Activated naive CD4-positive, alpha-beta T cell treated with Interleukin-2 at 50 U/mL for 16 hours (primary cell): ENCODE data around the gene VTCN1.
"Not testable (repeated sequence)": the region's sequence is repeated elsewhere in the genome, so short reads cannot be mapped to it uniquely, and the experiment has no call there.

ENCODE experiments used
- DNase-seq: peaks from one replicate; pipeline ENCODE4 v3.0.0-alpha.2; 2020

Gene VTCN1

GRCh38 chr1:117210831-117211261 is at the start of gene VTCN1:
Gene VTCN1, minus strand, starts transcription at chr1:117210927. Its CDS starts 72 bp downstream, at chr1:117210855.
- DNase-seq = no peak

GRCh38 chr1:117258791-117259190 is 48.1 kb upstream of the VTCN1 start:
- DNase-seq = no peak

GRCh38 chr1:117258075-117258474 is 47.3 kb upstream of the VTCN1 start:
- not testable (repeated sequence) for DNase-seq

DNA sequence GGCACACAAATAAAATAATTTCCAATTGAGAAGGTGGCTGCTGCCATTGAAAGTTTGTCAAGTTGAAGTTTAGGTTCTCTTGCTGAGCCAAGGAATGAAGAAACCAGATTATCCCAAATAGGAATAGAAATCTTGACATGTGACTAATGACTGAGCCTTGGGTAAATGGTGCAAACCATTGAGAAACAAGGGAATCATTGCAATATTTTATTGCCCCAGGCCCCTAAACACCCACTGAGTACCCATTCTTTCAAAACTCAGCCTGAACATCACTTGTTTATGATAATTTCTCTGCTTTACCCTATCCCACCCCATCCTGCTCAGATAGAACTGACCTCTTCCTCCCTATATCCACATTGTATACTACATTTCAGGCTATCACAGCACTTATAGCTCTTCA is 46.6 kb upstream of the VTCN1 start:
- no peak for DNase-seq

DNA sequence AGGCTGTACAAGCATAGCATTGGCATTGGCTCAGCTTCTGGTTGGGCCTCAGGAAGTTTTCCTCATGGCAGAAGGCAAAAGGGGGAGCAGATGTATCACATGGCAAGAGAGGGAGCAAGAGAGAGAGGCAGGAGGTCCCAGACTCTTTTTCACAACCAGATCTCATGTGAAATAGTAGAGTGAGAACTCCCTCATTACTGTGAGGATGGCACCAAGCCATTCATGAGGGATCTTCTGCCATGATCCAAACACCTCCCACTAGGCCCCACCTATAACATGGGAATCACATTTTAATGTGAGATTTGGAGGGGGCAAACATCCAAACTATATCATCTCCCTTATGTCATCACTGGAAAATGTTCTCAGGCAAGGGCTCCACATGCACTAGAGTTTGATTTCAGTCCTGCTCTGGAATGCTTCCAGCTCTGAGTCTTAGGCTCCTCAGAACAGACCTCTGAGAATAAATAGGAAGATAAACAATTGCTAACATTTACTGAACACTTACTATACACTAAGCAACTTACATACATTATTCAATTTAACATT is 39.4 kb upstream of the VTCN1 start:
- DNase-seq = no peak

DNA sequence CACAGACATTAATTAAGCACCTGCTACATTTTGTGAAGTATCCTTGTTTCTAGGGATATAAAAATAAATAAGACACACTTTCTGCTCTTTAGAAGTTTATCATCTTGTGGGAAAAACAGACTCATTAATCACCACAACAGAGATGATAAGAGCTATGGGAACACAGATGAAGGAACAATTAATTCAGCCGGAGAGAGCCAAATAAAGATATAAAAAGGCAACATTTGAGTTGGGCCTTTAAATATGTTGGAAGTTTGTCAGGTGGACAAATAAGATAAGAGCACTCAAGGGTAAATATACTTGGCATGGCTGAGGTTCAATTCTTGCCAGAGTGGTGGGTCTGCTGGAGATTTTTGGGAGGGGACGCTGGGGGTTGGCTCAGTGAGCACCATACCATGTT is 34.2 kb upstream of the VTCN1 start:
- no peak for DNase-seq

DNA sequence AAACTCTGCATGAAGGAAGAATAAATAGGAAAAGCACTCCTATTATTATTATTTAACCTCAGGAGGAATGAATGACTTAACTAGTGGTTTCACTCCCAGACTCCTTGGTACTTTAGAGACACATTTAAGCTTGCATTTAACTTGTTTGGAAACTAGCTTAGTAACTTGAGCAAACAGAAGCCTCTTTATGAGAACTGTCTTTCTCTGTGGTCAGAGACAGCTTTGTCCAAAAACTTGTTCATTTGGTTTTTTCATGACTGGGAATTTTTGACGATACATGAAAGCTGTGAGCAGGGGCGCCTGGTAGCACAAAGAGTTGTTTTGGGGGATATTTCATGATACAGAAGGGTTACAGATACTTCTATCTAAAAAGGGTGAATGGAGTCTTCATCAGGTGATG is 33.6 kb upstream of the VTCN1 start:
- no peak for DNase-seq

GRCh38 chr1:117241512-117241911 is 30.8 kb upstream of the VTCN1 start:
- DNase-seq = no peak

- DNase-seq = no peak
Observed at GRCh38 chr1:117240547-117240946, 29.8 kb upstream of the VTCN1 start.

DNA sequence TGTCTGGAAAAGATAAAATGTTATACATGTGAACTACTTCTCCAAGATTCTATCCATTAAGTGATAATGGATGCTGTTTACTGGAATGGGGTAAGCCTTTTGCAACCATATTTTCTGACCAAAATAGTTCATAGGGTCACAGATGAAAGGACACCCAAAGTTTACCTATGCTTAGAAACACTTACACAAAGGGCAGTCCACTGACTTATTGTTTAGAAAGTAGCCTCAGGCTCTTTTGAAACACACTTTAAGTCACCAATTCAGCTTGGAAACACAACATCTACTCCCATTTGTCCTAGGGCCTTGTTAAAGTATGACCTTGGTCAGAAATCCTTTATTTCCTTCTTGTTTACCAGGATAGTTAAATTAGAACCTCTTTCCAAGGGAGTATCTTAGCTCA is 28.7 kb upstream of the VTCN1 start:
- DNase-seq = no peak

DNA sequence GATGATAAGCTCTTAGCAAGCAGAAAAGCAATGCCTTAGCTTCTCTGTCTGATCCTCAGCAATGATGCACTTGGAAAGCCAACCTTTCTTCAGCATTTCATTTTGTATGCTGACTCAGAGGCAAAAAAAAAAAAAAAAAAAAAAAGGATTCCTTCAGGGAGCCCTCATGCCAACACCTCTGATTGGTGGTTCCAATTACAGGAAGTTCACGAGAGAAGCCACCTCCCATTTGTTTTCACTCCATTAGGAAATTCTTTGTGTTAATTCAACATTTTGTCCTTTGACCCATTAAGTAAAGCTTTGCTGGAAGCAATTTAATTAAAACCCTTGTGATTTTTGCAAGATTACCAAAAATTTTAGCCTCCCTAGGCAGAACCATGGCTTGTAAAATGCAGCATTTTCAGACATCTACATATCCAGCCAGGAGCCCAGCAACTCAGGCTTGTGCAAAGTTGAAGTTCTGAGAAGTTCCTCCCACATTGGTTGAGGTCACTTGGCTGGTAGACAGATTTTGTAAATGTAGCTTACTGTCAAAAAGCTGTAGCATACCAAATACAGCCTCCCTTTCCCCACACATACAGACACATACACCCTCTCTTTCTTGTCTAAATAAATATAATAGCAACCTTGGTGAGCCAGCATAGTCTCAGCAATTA is 27.1 kb upstream of the VTCN1 start:
- no peak for DNase-seq

DNA sequence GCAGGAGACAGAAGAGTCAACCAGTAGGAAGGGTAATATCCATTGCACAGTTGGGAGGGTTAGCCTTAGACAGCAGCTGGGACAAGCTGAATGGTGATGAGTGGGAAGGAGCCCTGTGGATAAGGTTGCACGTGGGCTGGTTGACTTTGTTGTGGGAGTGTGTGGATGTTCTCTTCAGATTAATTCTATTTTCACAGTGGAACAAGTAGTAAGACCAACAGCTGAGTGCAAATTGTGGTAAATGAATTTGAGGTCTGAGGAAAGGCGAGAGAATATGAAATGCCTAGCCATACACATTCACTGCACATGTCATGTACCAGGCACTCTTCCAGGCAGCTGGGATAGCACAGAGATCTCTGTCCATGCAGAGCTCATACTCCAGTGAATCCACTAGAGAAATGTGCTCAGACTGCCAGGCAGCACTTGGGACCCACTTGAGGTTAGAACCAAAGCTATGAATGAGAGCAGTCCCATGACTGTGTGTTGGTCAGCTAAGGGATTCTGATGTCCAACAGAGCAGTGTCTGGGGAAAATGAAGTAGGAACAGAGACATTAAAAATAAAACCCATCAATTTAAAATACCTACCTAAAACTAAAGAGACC is 25.2 kb upstream of the VTCN1 start:
- DNase-seq = no peak

GRCh38 chr1:117232531-117232930 is 21.8 kb upstream of the VTCN1 start:
- DNase-seq = no peak

GRCh38 chr1:117231748-117232373 is 21.1 kb upstream of the VTCN1 start:
- no peak for DNase-seq

DNA sequence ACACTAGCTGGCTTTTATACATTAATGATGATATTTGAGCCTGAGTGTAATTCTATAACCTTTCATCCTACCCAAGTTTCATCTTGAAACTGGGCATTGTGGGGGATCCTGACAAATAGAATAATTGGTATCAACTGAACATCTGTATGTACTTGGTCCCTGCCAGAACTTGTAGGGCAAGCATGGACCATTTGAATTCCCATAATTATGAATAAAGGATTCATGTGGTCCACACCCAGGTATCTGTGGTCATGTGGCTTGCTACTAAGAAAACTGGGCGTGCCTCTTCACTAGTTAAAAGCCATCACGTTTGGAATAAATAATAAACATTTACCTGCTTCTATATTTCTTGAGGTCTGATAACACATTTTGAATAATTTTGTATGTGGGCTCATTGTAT is 20.6 kb upstream of the VTCN1 start:
- no peak for DNase-seq

GRCh38 chr1:117229217-117229616 is 18.5 kb upstream of the VTCN1 start:
- no peak for DNase-seq

- no peak for DNase-seq
Observed at GRCh38 chr1:117225931-117226330, 15.2 kb upstream of the VTCN1 start.

DNA sequence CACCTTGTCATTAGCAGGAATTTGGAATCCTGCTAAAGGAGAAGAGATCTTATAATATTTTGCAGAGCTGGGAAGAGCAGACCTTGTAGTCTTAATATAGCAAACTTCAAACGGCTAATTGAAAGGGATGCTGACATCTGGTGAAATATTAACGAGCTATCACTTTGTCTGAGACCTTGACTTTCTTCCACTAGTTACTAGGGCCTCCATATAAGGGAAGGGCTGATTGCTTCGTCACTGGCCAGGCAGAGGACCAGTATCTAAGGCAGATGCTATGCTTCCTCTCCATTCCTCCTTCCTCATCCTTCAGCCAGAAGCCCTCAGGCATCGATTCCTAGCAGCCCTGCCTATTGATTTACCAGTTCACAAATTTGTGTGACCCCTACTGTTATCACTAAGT is 6.0 kb upstream of the VTCN1 start:
- no peak for DNase-seq

DNA sequence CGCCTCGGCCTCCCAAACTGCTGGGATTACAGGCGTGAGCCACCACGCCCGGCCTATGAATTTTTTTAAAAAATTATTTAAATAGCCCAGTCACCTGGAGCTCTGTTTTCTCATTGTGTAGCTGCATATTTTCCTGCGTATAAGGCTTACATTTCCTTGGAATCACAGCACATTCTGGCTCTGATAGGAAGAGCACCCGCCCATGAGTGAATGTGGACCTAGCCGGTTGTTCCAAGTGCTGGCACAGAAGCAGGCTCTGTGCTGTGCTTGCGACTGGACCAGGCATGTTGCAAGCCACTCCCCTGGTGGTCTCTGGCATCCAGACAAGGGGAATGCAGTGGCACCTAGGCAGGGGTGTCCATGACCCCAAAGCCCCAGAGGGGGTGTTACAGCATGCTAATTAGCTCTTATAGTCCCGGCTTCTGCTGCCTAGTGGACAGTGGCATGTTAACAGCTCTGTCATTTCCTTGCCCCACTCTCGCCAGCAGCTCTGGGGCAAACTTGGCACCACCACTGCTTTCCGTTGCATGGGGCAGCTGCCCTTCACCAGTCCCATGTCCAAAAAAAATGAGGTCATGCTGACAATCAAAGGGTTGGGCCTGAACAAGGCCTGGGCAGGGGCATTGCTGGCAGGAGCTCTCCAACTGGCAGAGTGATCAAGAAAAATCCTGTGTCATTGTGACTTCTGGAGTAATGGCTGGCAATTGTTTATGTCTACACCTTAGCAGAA is 5.2 kb upstream of the VTCN1 start:
- no peak for DNase-seq

DNA sequence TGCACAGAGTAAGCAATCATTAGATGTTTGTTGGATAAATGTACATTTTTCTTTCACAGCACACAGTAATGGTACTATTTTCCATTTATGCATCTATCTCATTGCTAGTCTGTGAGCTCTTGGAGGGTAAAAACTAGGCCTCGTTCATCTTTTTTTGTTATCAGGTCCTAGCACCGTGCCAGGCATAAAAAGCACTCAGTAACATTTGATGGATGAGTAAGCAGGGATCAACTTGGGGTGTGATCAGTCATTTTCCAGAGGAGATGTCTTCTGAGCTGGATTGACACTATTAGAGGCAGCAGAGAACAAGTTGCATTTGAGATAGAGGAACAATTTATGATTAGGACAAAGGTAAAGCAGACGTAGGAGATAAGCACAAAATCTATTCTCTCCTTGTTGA is 4.3 kb upstream of the VTCN1 start:
- DNase-seq = no peak

GRCh38 chr1:117213046-117213445 is 2.3 kb upstream of the VTCN1 start:
- DNase-seq = no peak

DNA sequence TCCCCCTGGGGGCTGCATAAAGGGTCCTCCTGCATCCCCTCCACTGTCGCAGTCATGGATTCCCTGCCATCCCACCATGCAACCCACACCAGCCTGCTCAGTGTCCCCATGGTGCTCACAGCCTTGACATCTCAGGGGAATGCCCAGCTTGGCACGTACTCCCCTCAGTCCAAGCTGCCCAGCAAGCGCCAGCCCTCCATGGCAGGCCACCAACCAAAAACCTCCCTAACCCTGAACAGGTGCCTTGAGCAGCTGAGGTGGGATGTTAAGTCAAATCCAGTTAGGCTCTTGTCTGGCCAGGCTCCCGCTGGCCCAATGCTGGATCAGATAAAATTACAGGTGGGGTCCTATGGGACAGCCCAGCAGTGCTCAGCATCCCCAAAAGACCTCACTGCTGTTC is 341 bp downstream of the VTCN1 start:
- no peak for DNase-seq

- no peak for DNase-seq
Observed at GRCh38 chr1:117209094-117209493, 1.6 kb downstream of the VTCN1 start.

DNA sequence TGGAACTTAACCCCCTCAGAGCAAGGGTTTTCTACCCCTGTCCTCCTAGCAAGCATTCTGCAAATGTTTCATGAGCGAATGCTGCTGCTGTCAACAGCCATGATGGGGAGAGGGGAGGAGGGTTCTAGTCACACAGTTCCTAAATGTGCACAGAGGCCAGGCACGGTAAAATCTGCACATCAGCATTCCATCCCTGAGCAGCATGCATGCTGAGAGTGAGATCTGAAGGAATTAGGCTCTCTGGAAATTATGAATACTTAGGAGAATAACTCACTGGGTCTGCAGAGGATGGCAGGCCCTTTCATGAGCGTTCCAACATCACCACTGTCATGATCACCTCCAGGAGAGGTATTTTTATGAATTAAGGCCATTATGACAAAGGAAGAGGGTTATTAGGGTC is 2.1 kb downstream of the VTCN1 start:
- DNase-seq = no peak
